GM12864 (cell line): Measurements from ENCODE around the gene PGAP1.

Source experiments
- DNase-seq: peaks from one replicate; pipeline ENCODE4 v3.0.0-alpha.2; 2011; ENCODE audit warnings: low read depth
- H3K4me3 ChIP-seq: 2 replicates; pipeline ENCODE4 v1.5.1; 2011; ENCODE audit warnings: mild to moderate bottlenecking, low read depth, low read length, control low read depth
- TF ChIP-seq, protein P1 (sequence below): IDR thresholded peaks from 2 replicates; pipeline ENCODE4 v1.5.1; 2011; ENCODE audit warnings: low read depth, mild to moderate bottlenecking, moderate library complexity, low read length, control low read depth, inconsistent platforms; ENCODE audit errors: missing control alignments

Gene PGAP1

DNA sequence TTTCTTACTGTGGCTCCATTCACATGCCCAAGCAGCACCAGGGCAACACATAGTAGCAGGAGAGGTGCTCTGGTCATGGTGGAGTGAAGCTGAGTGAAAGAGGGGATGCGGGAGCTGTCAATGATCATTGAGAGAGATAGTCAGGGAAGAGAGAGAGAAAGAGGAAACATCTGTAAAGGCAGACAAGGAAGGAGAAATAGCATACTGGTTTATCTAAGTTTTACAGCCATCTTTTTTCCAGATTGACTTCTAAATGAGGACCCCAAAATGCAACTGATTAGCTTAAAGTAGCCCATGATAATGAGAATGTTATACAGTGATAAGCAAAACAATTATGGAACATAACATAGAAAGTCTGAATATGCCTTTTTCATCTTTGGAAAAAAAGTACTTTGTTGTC is 117.2 kb downstream of the PGAP1 start, which contains the start of gene C2orf66:
TSS of gene C2orf66 (minus strand) at position 96 of the 400 bp plus-strand sequence. CDS start at position 77, 19 bp downstream.
- DNase-seq, result no peak
- TF ChIP-seq, protein P1, sequence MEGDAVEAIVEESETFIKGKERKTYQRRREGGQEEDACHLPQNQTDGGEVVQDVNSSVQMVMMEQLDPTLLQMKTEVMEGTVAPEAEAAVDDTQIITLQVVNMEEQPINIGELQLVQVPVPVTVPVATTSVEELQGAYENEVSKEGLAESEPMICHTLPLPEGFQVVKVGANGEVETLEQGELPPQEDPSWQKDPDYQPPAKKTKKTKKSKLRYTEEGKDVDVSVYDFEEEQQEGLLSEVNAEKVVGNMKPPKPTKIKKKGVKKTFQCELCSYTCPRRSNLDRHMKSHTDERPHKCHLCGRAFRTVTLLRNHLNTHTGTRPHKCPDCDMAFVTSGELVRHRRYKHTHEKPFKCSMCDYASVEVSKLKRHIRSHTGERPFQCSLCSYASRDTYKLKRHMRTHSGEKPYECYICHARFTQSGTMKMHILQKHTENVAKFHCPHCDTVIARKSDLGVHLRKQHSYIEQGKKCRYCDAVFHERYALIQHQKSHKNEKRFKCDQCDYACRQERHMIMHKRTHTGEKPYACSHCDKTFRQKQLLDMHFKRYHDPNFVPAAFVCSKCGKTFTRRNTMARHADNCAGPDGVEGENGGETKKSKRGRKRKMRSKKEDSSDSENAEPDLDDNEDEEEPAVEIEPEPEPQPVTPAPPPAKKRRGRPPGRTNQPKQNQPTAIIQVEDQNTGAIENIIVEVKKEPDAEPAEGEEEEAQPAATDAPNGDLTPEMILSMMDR, result no peak
- no peak within 1 kb of the TSS for H3K4me3 ChIP-seq

DNA sequence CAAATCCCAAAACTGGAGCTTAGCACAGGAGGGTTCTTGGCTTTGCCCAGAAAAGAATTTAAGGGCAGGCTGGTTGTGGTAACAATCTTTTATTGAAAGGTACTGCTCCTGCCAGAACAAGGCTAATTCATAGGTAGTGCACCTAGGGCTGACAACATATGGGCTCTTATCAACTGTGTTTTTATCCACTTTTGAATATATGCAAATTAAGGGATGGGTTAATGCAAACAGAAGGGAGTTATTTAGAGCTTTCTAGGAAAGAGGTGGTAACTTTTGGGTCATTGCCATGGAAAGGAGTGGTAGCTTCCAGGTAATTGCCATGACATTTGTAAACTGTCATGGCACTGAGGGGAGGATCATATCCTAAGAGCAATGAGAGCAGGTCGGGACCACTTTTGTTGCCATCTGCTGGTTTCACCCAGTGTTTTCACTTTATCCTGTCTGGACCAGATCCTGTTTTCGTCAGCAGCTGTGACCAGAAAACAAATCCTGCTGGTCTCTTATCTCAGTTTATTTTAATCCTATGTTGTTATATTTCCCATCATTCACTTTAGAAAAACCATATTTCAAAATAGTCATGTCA is 118.3 kb downstream of the PGAP1 start:
- no peak for DNase-seq
- H3K4me3 ChIP-seq, result no peak overlapping the region
- TF ChIP-seq, protein P1, result no peak

DNA sequence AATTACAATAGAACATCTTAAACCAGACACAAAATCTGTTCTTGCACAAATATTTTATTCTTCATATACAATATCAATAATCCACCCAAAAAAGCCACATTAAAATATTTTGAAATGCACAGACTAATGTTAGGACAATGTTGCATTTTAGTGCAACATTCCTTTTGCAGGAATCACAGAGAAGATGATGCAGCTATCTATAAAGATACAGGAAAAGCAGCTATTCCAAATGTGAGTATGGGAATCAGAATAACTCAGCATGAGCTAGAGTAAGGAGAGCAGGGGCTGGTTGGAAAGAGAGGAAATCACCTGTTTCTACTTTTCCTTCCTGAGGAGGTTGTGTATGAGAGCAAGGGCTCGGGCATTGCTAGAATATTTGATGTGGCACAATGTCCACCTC is 122.1 kb downstream of the PGAP1 start:
- DNase-seq, result no peak
- no peak overlapping the region for H3K4me3 ChIP-seq
- TF ChIP-seq, protein P1, result no peak

- TF ChIP-seq, protein P1, result no peak
- no peak for DNase-seq
These were observed 124.1 kb downstream of the PGAP1 start for GRCh38 chr2:196802401-196802800.

DNA sequence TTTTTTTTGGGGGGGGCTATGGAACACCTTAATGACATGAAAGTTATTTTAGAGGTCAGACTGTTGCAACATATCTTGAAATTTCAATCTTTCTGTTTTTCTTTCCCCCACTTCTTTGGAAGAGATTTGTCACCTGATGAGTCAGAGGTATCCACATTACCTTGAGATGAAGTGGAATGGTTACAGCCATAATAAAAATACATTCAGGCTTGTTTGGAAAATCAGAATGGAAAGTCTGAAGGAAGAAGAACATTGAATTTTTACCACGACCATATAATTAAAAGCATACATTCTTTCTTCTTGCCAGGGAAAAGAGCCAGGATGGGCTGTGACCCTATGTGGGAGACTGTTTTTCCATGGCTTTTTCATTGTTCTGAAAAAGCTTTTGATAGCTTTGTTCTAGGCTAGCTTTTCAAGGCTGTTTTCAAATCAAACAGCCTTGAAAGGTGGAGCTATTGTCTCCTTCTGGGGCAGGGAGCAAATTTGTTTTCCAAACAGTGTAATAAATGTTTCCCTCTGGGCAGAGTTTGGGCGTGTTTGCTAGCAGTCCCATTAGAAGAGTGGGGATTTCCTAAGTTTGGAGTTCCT is 124.7 kb downstream of the PGAP1 start:
- H3K4me3 ChIP-seq, result no peak overlapping the region
- TF ChIP-seq, protein P1, result no peak
- no peak for DNase-seq

More at GRCh38 chr2:196802401-196802800, 124.1 kb downstream of the PGAP1 start:
- no peak overlapping the region for H3K4me3 ChIP-seq

DNA sequence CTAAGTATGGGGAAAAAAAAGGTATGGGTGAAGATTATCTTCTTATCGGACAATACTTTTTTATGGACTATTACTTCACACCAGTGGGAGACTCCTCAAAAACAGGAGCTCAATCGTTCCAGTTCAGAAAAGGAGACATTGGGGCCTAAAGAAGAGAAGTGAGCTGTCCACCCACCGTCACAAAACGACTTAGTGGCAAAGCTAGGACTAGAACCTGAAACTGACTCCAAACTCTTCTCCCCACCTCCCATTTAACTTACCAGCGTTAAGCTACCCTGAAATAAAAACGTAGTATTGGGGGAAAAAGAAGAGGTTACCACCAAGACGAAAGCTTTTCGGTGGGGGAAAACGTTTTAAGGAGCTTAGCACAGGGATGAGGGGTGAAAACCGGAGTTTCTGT is 127.5 kb downstream of the PGAP1 start:
- no peak for DNase-seq
- H3K4me3 ChIP-seq, result peak overlapping the region; percentile 84
- TF ChIP-seq, protein P1, result no peak

DNA sequence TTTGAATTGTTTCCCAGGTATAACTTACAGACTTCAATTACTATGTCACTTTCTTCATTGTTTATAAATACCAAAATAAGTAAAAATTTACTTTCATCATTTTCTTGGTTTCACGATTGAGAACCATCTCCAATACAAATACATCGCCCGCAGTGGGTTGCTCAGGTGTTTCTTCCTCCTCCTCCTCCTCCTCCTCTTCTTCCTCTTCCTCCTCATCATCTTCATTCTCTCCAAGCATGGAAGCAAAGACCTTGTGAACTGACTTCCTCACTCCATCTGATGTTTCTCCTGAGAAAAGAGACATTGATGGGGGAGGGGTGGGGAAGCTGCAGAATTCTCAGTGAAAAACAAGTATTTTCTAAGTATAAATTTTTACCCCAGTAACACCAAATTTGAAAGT is 133.6 kb downstream of the PGAP1 start:
- no peak overlapping the region for H3K4me3 ChIP-seq
- no peak for DNase-seq
- TF ChIP-seq, protein P1, result no peak
